ENCODE results near the gene BNIP2.

GRCh38 chr15:59678172-59678571 lies 10.9 kb downstream of the BNIP2 start:
- TF ChIP-seq POLR2AphosphoS5 (IDR thresholded peaks at IDR 0.05; ENCODE audit: low read depth, low read length) (no peak), POLR2A (IDR thresholded peaks at IDR 0.05; ENCODE audit: low read depth, low read length) (no peak)
